H1 (cell line): ENCODE data around the gene SECISBP2. TPM values are rescaled to one million over a fixed set of nuclear protein-coding genes. Genes with fewer than 3 reads are reported as not detected.

Source experiments
- SIX5 ChIP-seq: IDR thresholded peaks from 2 replicates; pipeline ENCODE4 v1.6.1; 2011; ENCODE audit warnings: mild to moderate bottlenecking, low read depth, low read length
- polyA plus RNA-seq, 7 experiments: library from polyadenylated mRNA; depleted of rRNA in 3 of 7; stranded (reverse) in 5 of 7; unstranded in 2 of 7; fragments of >200 nt in 5 of 7; fragments of 200-250 nt in 2 of 7; gene quantifications; 1 replicate in 5 of 7; 2 replicates in 1 of 7; 4 replicates in 1 of 7; pipeline versions ENCODE4 v1.2.1 to v1.2.3, GENCODE V29; 2011 to 2013; ENCODE audit warnings: missing spikeins in 2 of 7, mixed read lengths in 2 of 7
- total RNA-seq: library from RNA; stranded (reverse); fragmentation: NEBNext Ultra II Directional; extraction: Animal tissue kit (Norgen Biotek cat#: 25700); gene quantifications from 2 replicates; pipeline ENCODE4 v1.2.1, GENCODE V29; 2021

The SECISBP2 gene
- total and polyA plus RNA-seq, 2 of the 8 experiments (the other 6 are each of a cell fraction or from before 2014, with no cell fraction given), result 39.0 to 61.7 TPM

GRCh38 chr9:89278551-89278950 lies 39.7 kb upstream of the SECISBP2 start (continued):
- no peak for TF ChIP-seq SIX5
